Dermis blood vessel endothelial cell (primary cell): Measurements from ENCODE around the gene VSX1. TPM values are rescaled to one million over a fixed set of nuclear protein-coding genes. Genes with fewer than 3 reads are reported as not detected.
A peak's percentile ranks its signal among the peaks of the same experiment; 100 is the strongest.

Experiments
- DNase-seq: peaks from one replicate; pipeline ENCODE4 v3.0.0; 2010
- total RNA-seq: library from RNA; depleted of rRNA; stranded (reverse); fragments of >200 nt; gene quantifications from 2 replicates; pipeline ENCODE4 v1.2.3, GENCODE V29; 2014

VSX1 gene
- total RNA-seq, 1 donor from 2014 or later: not detected

- no peak for DNase-seq
Observed at GRCh38 chr20:25065072-25065624, 16.8 kb downstream of the VSX1 start.

GRCh38 chr20:25064561-25065071 lies 17.3 kb downstream of the VSX1 start:
- no peak for DNase-seq

GRCh38 chr20:25063981-25064380 lies 18.0 kb downstream of the VSX1 start:
- DNase-seq: no peak

- DNase-seq: no peak
Observed at GRCh38 chr20:25063546-25063945, 18.4 kb downstream of the VSX1 start.

- no peak for DNase-seq
Observed at GRCh38 chr20:25062841-25063240, 19.1 kb downstream of the VSX1 start.

GRCh38 chr20:25061821-25062530 lies 20.0 kb downstream of the VSX1 start:
- no peak for DNase-seq

- no peak for DNase-seq
Observed at GRCh38 chr20:25061103-25061799, 20.7 kb downstream of the VSX1 start.

GRCh38 chr20:25059866-25060465 lies 22.0 kb downstream of the VSX1 start:
- no peak for DNase-seq

- DNase-seq: peak; percentile 44
Observed at GRCh38 chr20:25058847-25059810, 22.8 kb downstream of the VSX1 start.

GRCh38 chr20:25058051-25058846 lies 23.7 kb downstream of the VSX1 start, which contains the start of gene ACSS1:
Gene ACSS1 (minus strand): TSS chr20:25058139. CDS start chr20:25058102, 37 bp downstream.
- DNase-seq: peak; percentile 58

- peak; percentile 60 for DNase-seq
Observed at GRCh38 chr20:25057234-25058050, 24.5 kb downstream of the VSX1 start.

- DNase-seq: no peak
Observed at GRCh38 chr20:25056690-25057233, 25.2 kb downstream of the VSX1 start.

GRCh38 chr20:25055711-25056495 lies 26.0 kb downstream of the VSX1 start:
- DNase-seq: no peak

- DNase-seq: no peak
Observed at GRCh38 chr20:25054995-25055629, 26.8 kb downstream of the VSX1 start.

- no peak for DNase-seq
Observed at GRCh38 chr20:25054096-25054820, 27.7 kb downstream of the VSX1 start.

GRCh38 chr20:25053255-25054031 lies 28.5 kb downstream of the VSX1 start:
- DNase-seq: peak; percentile 37
